Hepatocyte (in vitro differentiated cells): Measurements from ENCODE around the gene SPTBN2.

Experiments used
- CTCF ChIP-seq: fragments of 200-600 bp; sonication (generic); IDR thresholded peaks from 2 replicates; pipeline ENCODE4 v1.5.1; 2016; ENCODE audit warnings: antibody characterized with exemption, mild to moderate bottlenecking; ENCODE audit not compliant: poor library complexity
- EZH2 ChIP-seq: fragments of 200-600 bp; sonication (generic); IDR thresholded peaks from 2 replicates; pipeline ENCODE4 v1.6.1; 2016; ENCODE audit warnings: antibody characterized with exemption, mild to moderate bottlenecking, borderline replicate concordance

DNA sequence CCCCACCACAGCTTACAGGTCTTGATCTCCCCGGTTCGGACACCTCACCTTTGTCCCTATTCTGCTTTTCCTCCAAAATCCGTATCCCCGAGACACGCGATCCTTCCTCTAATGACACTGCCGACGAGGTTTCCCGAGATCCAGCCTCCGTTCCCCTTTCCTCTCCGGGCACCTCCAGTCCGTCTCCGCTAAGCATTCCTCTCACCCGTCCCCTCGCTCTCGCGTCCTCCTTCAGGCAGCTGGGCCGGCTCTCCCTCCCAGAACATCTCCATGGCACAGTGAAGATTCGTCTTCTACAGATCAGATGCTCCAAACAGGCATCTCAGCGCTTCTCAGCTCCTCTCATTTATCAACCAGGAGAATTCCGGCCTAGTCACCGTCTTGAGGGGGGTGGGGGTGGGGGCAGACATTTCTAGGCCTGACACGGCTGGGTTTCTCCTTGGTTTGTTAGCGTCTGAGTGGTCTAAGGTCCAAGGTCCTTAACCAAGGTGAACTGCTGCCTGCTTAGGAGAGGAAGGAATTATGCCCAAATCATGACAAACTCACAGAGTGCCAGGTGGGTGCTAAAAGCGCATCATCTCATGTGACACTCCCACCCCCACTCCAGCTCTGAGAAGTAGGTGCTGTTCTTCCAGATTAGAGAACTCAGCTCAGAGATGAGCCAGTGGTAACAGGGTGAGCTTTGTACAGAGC, at the start of gene SPTBN2:
- TF ChIP-seq EZH2 (no peak), CTCF (no peak)
